Progenitor cell of endocrine pancreas (in vitro differentiated cells): ENCODE data around the gene ZDHHC1. TPM values are rescaled to one million over a fixed set of nuclear protein-coding genes. Genes with fewer than 3 reads are reported as not detected.

Experiments
- DNase-seq: peaks from one replicate; pipeline ENCODE4 v3.0.0; 2021; ENCODE audit warnings: low spot score; ENCODE audit not compliant: unreplicated experiment
- H3K27ac Mint-ChIP-seq: 2 replicates; pipeline ENCODE4 v1.8.0; 2021; ENCODE audit warnings: mild to moderate bottlenecking, moderate library complexity, mixed read lengths
- H3K27me3 Mint-ChIP-seq: 2 replicates; pipeline ENCODE4 v1.8.0; 2021; ENCODE audit warnings: mixed read lengths
- H3K36me3 Mint-ChIP-seq: 2 replicates; pipeline ENCODE4 v1.8.0; 2022; ENCODE audit warnings: mixed read lengths; ENCODE audit not compliant: insufficient read depth
- H3K4me1 Mint-ChIP-seq: 2 replicates; pipeline ENCODE4 v1.8.0; 2021; ENCODE audit warnings: low read depth, mixed read lengths
- H3K4me3 Mint-ChIP-seq: 2 replicates; pipeline ENCODE4 v1.8.0; 2021; ENCODE audit warnings: low read depth, mild to moderate bottlenecking, moderate library complexity, mixed read lengths
- H3K9me3 Mint-ChIP-seq: 2 replicates; pipeline ENCODE4 v1.8.0; 2021; ENCODE audit warnings: low read depth, mixed read lengths
- CTCF ChIP-seq: fragments of 200-600 bp; sonication (generic); IDR thresholded peaks from one replicate; pipeline ENCODE4 v1.5.0; 2021; ENCODE audit warnings: antibody characterized with exemption, mild to moderate bottlenecking; ENCODE audit not compliant: unreplicated experiment
- total RNA-seq: library from RNA; stranded (reverse); gene quantifications from 2 replicates; pipeline ENCODE4 v1.2.1, GENCODE V29; 2021

Gene ZDHHC1
- total RNA-seq, 1 donor from 2014 or later, result 16.5 TPM

- H3K4me1 Mint-ChIP-seq, result peaks cover 16% of the 10 kb centered on the region
- H3K4me3 Mint-ChIP-seq, result peak overlapping the region; percentile 33
- no peak for DNase-seq
- no peaks in the 10 kb centered on the region for H3K9me3 Mint-ChIP-seq
- H3K27me3 Mint-ChIP-seq, result peaks cover 26% of the 10 kb centered on the region
- H3K27ac Mint-ChIP-seq, result no peak overlapping the region
- TF ChIP-seq CTCF, result peak; percentile 8
- peaks cover 1% of the 10 kb centered on the region for H3K36me3 Mint-ChIP-seq
These were observed 21.8 kb downstream of the ZDHHC1 start for GRCh38 chr16:67394155-67395104.

DNA sequence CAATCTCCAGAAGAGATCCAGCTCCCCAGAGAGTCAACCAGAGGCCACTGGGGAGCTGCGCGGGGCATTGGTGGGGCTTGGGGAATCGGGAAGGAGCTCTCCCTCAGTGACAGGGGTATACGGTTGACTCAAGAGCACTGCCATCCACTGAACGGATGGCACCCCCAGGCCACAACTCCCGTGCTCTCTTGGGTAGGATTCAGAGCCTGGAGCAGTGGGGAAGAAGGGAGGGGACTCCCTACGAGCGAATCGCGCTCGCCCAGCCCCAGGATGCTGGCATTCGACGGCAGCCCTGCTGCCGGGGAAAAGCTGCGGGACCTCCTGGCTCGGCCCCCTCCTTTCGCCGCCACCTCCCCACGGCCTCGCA, 22.5 kb downstream of the ZDHHC1 start:
- peaks cover 16% of the 10 kb centered on the region for H3K4me1 Mint-ChIP-seq
- H3K27me3 Mint-ChIP-seq, result peaks cover 26% of the 10 kb centered on the region
- H3K9me3 Mint-ChIP-seq, result no peaks in the 10 kb centered on the region
- no peak for TF ChIP-seq CTCF
- DNase-seq, result no peak
- peaks cover 1% of the 10 kb centered on the region for H3K36me3 Mint-ChIP-seq
- no peak overlapping the region for H3K27ac Mint-ChIP-seq
- H3K4me3 Mint-ChIP-seq, result peak overlapping the region; percentile 33

GRCh38 chr16:67393111-67393787, 23.0 kb downstream of the ZDHHC1 start, which contains the start of gene TPPP3:
TPPP3 (minus strand) TSS chr16:67393498; CDS start chr16:67391111, 2,387 bp downstream.
- H3K4me1 Mint-ChIP-seq, result peaks cover 16% of the 10 kb centered on the region
- no peak within 1 kb of the TSS for H3K27ac Mint-ChIP-seq
- no peaks in the 10 kb centered on the region for H3K9me3 Mint-ChIP-seq
- DNase-seq, result peak; percentile 68
- TF ChIP-seq CTCF, result peak; percentile 76
- peaks cover 1% of the 10 kb centered on the region for H3K36me3 Mint-ChIP-seq
- H3K27me3 Mint-ChIP-seq, result peaks cover 26% of the 10 kb centered on the region
- H3K4me3 Mint-ChIP-seq, result peak within 1 kb of the TSS; percentile 58

GRCh38 chr16:67392301-67393059, 23.8 kb downstream of the ZDHHC1 start:
- no peak for TF ChIP-seq CTCF
- H3K4me3 Mint-ChIP-seq, result peak overlapping the region; percentile 58
- peaks cover 1% of the 10 kb centered on the region for H3K36me3 Mint-ChIP-seq
- H3K9me3 Mint-ChIP-seq, result no peaks in the 10 kb centered on the region
- peaks cover 16% of the 10 kb centered on the region for H3K4me1 Mint-ChIP-seq
- no peak for DNase-seq
- no peak overlapping the region for H3K27ac Mint-ChIP-seq
- H3K27me3 Mint-ChIP-seq, result peaks cover 26% of the 10 kb centered on the region
